Measurements from ENCODE around the gene PRKACB. TPM values are rescaled to one million over a fixed set of nuclear protein-coding genes. Genes with fewer than 3 reads are reported as not detected.
"Not testable (repeated sequence)": the region's sequence is repeated elsewhere in the genome, so short reads cannot be mapped to it uniquely, and the experiment has no call there.

PRKACB gene
- total RNA-seq, 1 donor from 2014 or later = 61.4 TPM

- no peak for DNase-seq (ENCODE audit: low spot score)
Measured at GRCh38 chr1:84269306-84269705, 125.2 kb downstream of the PRKACB start.

DNA sequence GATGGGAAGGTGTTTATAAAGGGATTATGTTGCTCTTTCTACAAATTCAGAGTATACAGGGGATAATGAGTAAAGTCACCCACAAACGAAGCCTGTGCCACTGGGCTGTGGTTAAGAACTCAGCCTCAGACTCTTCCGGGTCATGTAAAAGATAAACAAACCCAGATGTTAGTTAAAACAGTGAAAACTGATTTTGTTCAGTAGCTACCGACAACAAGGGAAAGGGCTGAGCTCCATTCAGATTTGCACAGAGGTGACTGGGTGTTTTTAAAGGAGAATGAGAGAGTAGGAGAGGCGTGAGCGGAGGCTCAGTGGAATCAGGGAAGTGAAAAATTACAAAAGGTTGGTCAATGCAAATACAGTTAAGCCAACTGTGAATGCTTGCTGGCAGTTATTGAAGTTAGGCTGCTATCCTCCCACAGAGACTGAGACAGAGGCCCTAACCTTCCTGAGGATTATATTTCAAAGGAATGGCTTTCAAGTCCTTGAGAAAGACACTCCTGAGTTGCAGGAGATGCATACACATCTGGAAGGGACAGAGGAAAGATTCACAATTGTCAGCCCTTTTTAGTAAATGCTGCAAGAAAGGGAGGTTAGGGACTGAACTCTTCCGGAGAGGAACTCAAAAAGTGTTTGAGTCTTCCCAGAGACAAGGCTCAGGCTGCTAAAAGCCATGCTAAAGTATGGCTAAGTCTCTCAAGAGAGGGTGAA lies 127.5 kb downstream of the PRKACB start:
- DNase-seq (ENCODE audit: low spot score) = no peak

DNA sequence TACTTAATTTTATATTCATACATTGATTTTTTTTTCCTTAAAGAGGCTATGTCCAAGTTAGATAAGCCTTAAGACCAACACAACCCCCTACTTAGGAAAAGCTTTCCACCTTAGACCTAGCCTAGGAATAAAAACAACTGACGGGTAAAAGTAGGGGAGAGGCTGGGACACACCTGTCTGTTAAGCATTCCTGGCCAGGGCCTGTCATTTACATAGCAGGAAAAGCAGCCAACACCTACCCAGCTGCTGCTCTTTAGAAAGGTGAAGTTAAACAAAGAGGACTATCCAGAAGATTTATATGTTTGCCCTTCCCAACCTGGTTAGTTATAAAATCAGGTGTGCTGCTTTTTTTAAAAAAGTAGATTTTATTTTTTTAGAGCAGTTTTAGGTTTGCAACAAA lies 128.3 kb downstream of the PRKACB start:
- DNase-seq (ENCODE audit: low spot score) = no peak

DNA sequence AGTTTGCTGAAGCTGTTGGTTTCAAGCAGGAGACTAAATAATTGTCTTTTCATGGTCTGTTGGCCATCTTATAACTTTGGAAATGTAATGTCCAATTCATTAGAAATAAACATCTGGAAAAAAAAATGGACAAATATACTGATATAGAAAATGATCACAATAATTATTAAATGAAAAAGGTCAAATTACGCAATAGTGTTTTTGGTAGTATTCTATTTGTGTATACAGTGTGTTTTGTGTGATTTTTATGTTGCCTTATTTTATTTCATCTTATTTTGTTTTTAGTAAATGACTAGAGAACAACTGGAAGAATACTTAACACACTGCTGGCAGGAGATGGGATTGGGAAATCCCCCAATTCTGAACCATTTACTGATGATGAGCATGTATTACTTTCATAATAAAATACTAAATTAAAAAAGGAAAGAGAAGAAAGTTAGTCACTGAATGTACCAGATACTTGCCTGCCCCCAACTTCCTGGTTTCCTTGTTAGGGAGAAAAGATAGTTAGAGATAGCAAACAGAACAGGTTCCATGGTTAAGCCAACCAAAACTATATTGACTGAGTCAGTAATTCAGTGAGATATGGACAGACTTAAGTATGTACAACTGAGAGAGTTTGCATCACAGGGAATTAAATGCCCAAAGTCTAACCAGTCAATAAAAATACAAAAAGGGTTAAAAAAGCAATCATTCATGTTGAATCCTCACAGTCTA lies 133.4 kb downstream of the PRKACB start:
- no peak for DNase-seq (ENCODE audit: low spot score)

DNA sequence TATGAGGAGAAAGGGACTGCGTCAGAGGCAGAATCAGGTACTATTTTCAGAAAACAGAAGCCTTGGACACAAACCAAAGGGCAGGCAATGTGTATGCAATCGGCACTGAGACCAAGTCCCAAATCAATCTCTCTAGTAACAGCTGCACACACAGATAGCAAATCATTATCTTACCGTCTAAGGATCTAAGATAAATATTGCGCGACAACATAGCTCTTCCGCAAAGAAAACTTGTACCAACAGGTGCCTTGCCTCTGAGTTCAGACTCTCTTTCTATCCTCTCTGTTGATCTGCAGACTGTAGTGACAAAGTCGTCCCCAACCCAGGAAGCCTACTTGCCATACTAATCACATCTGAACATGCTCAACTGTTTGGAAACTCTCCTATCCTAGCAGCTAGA lies 134.8 kb downstream of the PRKACB start:
- no peak for DNase-seq (ENCODE audit: low spot score)

DNA sequence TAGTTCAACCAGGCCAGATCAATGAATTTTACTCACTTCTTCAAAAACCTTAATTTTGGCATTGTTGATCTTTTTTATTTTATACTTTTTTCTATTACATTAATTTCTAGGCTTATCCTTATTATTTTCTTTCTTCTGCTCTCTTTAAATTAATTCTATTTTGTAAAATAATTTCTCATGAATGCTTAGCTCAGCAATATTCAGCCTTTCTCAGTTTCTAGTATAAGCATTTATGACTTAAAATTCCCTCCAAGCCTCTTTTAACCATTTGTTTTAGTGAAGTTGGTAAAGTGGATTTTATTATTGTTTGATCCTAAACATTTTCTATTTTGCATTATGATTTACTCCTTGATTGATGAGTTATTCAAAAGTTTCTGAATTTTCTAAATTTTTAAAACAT lies 136.8 kb downstream of the PRKACB start:
- no peak for DNase-seq (ENCODE audit: low spot score)

DNA sequence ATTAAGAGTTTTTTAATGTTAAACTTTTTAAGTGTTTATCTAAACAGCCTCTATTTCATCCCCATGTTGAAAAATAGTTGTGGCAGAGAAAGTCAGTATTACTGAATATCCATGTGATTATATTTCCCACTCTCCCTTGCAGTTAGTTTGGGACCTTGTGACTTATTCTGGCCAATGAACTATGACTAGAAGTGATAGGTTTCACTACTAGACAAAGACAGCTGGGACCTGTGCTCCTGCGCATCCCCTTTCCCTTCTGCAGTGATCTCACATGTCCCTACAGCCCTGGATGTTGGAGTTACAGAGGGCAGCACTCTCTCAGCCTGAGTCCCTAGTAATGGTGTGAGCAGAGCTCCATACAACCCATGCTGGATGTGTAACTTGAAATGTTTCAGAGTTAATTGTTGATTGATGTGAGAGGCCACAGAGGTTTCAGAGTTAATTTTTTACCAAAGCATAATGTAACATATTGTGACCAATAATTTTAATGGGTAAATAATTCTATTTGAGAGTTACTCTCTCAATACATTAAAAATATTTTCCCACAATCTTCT lies 138.8 kb downstream of the PRKACB start:
- DNase-seq (ENCODE audit: low spot score) = no peak

GRCh38 chr1:84283381-84283780 lies 139.3 kb downstream of the PRKACB start:
- DNase-seq (ENCODE audit: low spot score) = no peak

- DNase-seq (ENCODE audit: low spot score) = no peak
Measured at GRCh38 chr1:84286071-84286470, 142.0 kb downstream of the PRKACB start.

DNA sequence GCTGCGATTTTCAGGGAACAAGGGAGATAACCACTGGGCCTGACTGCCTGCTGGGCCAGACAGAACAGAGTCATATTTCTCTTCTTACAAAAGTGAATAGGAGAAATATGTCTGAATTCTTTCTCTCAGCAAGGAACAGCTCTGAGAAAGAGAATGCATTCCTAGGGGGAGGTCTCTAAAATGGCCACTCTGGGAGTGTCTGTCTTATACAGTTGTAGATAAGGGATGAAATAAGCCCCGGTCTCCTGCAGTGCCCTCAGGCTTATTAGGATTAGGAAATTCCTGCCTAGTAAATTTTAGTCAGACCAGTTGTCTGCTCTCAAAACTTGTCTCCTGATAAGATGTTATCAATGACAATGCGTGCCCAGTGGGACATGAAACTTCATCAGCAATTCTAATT lies 143.3 kb downstream of the PRKACB start:
- not testable (repeated sequence) for DNase-seq (ENCODE audit: low spot score)

Other genes with a start within 250 kb of the PRKACB start
- gene TTLL7, start 145.1 kb upstream of the PRKACB start, total RNA-seq = 29.2 TPM
- 4.7 TPM for gene SAMD13, start 157.4 kb downstream of the PRKACB start, total RNA-seq